ENCODE results near the gene PDP2.

The PDP2 gene

DNA sequence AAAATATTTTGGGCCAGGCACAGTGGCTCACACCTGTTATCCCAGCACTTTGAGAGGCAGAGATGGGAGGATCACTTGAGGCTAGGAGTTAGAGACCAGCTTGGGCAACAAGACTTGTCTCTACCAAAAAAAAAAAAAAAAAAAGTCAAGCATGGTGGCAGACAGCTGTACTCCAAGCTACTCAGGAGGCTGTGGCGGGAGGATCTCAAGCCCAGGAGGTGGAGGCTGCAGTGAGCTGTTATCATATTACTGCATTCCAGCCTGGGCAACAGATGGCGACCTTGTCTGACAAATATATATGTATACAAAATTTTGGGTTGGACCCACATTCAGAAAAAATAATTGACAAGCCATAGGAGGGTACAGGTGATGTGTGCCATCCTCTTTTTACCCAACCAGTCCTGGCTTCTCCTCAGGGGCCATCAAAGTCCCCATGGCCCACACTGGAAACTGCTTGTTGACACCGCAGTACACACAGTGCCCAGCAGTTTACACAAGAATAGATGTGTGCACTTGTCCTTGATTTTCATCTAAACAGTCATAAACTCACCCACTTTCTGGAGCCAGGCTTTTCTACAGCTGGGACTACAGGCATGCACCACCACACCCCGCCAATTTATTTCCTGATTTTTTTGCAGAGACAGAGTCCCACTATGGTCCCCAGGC, 56.7 kb downstream of the PDP2 start:
- no peak for DNase-seq (ENCODE audit: low spot score)

GRCh38 chr16:66937725-66938337, 57.5 kb downstream of the PDP2 start:
- DNase-seq (ENCODE audit: low spot score): no peak

GRCh38 chr16:66939366-66939765, 59.1 kb downstream of the PDP2 start:
- DNase-seq (ENCODE audit: low spot score): no peak

- no peak for DNase-seq (ENCODE audit: low spot score)
Measured at GRCh38 chr16:66940236-66940635, 59.9 kb downstream of the PDP2 start.
